Upper lobe of left lung (tissue), 4 donors: ENCODE measurements around the gene BTBD9.

ENCODE experiments used
- POLR2A ChIP-seq, 4 donors: fragments of 450-650 bp; IDR thresholded peaks; one replicate each; pipeline ENCODE4 v1.5.1; 2016 to 2017; ENCODE audit warnings: antibody characterized with exemption in 4 of 4, mild to moderate bottlenecking in 2 of 4
- TF ChIP-seq, protein P1 (sequence below), 6 experiments: fragments of 450-650 bp in 4 of 6; fragments of 200-600 bp in 2 of 6; sonication (generic) in 2 of 6; IDR thresholded peaks; one replicate each; pipeline ENCODE4 v1.5.1; 2016 to 2019; ENCODE audit warnings: antibody characterized with exemption in 6 of 6

GRCh38 chr6:38684904-38685303 lies 45.2 kb upstream of the BTBD9 start:
- TF ChIP-seq, protein P1, sequence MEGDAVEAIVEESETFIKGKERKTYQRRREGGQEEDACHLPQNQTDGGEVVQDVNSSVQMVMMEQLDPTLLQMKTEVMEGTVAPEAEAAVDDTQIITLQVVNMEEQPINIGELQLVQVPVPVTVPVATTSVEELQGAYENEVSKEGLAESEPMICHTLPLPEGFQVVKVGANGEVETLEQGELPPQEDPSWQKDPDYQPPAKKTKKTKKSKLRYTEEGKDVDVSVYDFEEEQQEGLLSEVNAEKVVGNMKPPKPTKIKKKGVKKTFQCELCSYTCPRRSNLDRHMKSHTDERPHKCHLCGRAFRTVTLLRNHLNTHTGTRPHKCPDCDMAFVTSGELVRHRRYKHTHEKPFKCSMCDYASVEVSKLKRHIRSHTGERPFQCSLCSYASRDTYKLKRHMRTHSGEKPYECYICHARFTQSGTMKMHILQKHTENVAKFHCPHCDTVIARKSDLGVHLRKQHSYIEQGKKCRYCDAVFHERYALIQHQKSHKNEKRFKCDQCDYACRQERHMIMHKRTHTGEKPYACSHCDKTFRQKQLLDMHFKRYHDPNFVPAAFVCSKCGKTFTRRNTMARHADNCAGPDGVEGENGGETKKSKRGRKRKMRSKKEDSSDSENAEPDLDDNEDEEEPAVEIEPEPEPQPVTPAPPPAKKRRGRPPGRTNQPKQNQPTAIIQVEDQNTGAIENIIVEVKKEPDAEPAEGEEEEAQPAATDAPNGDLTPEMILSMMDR (IDR thresholded peaks at IDR 0.05) = no peak
- no peak for TF ChIP-seq POLR2A (IDR thresholded peaks at IDR 0.05)
